Measurements from ENCODE around the gene FRAS1. TPM values are rescaled to one million over a fixed set of nuclear protein-coding genes. Genes with fewer than 3 reads are reported as not detected.
"Not testable (repeated sequence)": the region's sequence is repeated elsewhere in the genome, so short reads cannot be mapped to it uniquely, and the experiment has no call there.

Gene FRAS1
- total RNA-seq, 1 donor from 2014 or later, result 6.8 TPM

DNA sequence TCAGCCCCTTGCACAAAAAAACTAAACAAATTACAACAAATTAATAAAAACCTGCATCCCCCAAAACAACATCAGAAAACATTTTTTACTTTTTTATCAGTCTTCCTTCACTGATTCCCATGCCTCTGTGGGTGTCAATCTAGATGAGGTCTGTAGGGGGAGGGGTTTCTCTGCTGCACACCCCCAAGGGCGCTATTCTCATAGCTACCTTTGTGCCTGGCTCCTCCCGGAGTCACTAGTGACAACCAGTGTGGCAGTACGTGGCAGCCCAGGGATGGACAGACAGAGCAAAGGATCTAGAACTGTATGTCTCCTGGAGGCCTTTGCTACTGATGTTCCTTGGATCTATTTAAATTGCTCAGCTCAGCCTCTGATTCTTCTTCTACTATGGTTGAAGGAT lies 266.3 kb downstream of the FRAS1 start:
- no peak for DNase-seq (ENCODE audit: low spot score)

DNA sequence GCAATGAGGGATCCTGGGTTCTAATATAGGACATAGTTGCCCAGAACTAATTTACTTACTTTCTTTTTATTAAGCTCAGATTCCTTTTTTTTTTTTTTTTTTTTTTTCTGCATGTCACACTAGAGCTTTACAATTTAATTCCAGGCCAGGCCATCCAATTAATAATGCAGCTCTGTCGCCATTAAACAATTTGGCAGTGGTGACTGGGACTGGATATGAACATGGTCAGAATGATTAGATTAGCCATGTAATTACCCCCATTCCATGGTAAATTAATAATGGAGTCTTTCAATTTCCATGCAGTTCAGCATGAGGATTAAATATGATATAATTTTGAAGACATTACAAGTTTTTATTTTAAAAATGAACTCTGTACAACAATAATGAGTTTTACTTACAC lies 267.5 kb downstream of the FRAS1 start:
- no peak for DNase-seq (ENCODE audit: low spot score)

DNA sequence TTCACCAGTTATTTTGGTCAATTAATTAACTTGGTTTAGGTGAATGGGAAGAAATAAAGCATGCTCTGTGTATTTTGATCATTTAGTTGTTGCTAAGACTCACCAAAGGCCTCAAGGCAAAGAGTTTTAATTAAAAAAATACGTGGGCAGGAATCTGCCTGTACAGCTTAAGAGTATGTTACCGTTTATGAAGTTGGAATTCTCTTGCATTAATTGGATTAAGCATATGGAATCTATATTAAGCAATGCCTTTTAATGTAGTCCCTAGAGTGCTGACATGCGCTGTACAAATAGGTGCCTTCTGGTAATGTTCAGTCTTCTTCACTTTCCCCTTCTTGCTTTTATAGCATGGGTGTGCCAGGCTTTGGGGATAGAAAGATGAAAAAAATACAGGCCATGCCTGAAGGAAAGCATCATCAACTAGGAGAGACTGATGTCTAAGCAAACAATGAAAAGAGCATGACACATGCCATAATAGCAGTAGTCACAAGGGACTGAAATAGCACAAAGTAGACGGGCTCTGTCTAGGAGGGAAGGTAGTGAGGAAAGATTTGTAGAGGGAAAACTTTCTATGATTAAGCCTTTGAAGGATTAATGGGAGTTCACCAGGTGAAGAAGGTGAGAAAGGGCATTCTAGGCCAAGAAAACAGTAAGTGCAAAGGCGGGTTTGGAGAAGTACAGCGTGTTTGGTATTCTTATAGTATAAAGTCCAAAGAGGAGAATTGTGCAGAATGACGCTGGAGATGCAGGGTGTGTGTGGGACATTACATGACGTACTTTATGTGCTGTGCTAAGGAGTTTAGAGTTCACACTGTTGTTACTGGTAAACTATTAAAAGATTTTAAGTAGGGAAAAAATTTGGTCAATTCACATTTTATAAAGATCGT lies 268.4 kb downstream of the FRAS1 start:
- no peak for DNase-seq (ENCODE audit: low spot score)

DNA sequence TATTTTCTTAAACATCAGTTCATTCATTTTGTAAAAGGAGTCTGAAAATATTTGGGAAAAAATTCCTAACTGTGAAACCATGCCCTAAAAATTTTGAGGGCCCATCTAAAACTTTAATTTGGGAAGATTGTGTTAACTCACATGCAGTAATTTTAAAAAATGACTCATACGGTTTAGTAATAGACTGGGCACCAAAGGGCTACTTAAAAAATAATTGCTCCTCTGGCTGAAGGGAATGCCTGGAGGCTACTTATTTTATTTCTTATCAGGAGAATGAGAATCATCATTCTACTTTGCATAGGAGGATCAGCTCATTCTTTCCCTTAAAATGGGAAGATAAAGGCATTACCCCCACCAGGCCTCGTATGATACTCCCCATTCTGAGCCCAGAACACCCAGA lies 271.5 kb downstream of the FRAS1 start:
- not testable (repeated sequence) for DNase-seq (ENCODE audit: low spot score)

DNA sequence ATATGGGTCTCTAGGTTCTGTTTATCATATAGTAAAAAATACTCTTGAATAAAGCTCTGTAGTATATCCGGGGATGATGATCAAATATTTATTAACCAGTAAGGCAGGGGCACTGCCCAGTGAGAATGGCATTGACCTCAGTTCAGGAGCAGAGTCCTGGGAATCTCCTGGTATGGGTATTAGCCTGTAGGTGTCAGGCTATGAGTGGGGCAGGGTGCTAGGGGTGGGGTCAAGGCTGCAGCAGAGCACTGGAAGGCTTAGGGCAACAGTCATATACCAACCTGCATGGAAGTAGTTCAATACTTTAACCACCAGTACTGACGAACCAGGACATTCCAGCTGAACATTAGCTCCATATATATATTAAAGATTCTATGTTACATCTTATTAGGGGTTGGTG lies 274.1 kb downstream of the FRAS1 start:
- no peak for DNase-seq (ENCODE audit: low spot score)

DNA sequence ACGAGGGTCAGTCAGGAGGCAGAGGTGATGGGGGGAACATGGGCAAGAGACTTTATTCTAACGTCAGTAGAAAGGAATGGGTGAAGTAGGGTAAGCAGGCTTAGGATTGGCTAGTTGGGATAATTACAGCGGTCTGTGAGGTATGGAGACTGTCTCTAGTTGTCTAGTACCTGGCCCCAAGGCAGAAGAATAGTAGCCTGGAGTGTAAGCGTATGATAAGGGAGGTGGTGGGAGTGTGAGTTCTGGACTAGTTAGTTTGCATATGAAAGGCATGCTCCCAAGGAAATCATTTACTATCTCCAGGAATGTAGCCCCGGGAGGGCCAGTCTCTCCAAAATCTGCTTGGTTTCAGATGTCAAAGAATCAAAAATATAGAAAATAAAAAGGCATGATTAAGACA lies 274.8 kb downstream of the FRAS1 start:
- DNase-seq (ENCODE audit: low spot score), result no peak

DNA sequence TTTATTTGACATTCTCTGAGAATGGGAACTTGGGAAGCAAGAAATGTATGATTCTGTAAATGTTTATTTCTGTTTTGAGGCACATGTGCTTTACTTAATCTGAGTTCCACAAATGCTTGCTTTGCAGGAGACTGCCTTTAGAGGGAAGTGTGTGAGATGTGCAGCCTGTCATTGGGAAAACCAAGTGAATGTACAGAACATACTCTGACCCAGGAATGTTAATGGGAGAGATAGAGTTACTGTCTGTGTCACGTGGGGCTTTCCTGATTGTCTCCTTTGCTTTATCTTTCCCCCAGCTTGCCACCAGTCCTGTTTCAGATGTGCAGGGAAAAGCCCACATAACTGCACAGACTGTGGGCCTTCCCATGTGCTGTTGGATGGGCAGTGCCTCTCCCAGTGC lies 275.9 kb downstream of the FRAS1 start:
- DNase-seq (ENCODE audit: low spot score), result no peak

DNA sequence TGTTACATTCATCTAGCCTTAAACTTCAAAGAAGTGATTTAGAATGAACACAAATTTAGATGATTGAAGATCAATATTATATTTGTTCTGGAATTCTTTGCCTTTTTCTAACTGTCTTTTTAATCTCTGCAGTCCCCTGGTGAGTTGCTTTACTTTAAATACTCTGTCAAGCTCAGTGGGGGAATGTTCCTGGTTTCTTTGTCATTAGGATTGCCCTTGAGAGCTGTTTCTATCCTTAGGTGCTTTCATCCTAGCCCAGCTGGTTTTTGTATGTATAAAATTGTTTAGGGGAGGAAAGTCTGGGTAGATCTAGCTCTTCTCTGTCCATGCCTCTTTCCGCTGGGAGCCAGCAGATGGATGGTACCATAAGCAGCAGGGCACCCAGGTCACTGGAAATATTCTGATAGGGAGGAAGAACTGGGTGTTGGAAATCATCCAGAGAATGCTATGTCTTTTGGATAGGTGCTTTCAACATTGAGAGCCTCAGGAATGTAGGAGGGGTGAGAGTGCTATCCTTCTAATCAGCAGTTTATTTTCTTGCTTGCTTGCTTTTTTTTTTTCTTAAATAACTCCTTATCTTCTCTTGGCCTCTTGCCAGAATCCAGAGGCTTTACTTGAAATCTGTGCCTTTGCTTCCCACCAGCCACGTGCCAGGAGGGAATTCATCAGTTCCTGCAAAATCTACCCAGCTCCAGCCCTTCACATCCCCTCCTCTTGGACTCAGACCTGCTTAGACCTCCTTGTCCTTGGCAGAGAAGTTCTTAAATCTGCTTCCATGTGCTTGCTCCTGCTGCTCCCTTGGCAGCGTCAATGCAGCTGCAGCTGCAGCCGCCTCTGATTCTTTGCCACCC lies 279.2 kb downstream of the FRAS1 start:
- no peak for DNase-seq (ENCODE audit: low spot score)

DNA sequence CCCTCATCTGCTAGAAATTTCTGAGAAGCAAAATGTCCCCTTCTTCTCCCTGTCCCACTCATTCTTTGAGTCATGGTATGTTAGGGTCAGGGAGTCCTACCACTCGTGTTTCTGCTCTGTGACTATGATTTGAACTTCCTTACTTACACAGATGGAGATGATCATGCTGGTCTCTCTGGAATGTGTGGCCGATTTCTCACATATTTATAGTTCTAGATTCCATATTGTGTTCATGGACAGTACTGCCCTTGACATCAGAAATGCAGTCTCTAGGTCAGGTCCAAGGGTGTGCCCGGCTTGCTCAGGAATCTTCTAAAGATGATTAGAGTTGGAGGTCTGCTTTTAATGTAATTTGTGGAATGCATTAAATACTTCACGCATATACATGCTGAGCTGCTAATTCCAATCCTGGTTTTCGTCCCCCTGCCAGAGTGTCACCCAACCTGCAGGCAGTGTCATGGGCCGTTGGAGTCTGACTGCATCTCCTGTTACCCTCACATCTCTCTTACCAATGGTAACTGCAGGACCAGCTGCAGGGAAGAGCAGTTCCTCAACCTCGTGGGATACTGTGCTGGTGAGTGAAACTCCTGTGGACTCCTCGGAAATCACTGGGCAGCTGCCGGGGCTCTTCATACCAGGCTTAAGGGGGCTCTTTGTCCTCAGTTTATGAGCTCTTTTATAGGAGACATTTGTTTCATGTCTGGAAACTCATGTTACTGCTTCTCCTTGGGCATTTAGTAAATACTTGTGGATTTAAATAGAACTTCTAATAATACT lies 280.3 kb downstream of the FRAS1 start:
- no peak for DNase-seq (ENCODE audit: low spot score)

DNA sequence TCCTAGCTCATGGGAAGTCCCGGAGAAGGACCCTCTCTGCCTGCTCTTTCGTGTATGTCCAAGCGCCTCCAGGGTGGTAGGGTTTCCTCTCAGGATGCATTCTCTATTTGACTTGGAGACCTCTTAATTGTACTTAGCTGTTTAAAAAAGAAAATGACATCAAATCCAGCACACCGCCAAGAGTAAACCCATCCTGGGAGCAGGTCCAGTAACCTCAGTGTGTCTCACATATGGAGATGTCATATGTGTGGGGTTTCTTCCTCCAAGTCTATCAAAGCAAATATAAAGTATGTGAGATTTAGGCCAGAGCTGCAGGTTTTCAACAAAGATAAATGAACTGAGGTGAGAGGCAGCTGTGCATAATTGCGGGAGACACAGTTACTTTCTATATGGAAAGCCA lies 285.0 kb downstream of the FRAS1 start:
- no peak for DNase-seq (ENCODE audit: low spot score)

DNA sequence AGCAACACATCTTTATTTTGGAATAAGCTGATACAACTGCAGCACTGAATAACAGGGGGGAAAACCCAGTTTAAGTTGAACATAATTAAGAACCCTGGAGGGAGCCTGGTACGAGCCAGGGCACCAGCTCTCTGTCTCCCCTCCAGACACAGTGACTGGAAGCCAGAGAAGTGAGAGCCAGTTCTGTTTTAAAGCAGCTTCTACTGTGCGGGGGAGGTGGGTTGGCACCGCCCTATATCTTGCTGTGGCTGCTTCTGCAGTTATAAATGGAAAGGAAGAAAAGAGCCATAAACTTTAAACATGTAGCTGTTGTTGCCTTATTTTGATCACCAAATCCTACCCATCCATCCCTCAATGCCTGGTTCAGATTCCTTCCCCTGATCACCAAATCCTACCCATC lies 286.6 kb downstream of the FRAS1 start:
- no peak for DNase-seq (ENCODE audit: low spot score)

DNA sequence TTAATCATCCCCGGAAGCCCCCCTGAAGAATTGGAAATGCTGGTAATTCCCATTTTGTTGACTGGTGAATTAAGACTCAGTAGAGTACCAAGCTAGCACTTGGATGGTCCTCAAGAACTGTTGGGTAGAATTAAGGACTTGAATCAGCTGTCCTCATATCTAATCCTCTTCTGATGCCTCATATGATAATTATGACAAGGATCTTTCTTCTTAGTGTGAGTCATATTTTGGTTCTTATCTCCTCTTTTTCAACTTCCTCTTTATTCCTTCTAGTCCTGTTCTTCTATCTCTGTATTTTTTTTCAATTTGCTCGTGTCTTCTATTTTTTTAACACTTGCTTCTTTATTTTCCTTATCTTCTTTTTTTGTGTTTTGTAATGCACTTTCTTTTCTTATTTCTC lies 288.1 kb downstream of the FRAS1 start:
- no peak for DNase-seq (ENCODE audit: low spot score)

DNA sequence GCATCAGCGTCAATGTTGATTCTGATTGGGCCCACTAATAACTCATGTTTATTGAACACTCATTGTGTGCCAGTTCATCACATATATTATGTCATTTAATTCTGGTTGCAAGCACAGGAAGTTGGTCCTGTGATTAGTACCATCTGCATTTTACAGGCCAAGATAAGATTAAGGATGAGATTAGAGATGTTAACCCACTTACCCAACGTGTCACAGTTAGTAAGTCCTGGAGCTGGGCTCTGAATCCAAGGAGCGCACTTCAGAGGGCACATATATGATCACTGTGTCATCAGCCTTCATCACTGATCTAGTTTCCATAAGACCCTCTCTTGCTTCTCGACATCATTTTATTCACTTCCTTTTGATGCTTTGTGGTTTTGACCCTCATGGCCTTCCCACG lies 289.1 kb downstream of the FRAS1 start:
- no peak for DNase-seq (ENCODE audit: low spot score)

DNA sequence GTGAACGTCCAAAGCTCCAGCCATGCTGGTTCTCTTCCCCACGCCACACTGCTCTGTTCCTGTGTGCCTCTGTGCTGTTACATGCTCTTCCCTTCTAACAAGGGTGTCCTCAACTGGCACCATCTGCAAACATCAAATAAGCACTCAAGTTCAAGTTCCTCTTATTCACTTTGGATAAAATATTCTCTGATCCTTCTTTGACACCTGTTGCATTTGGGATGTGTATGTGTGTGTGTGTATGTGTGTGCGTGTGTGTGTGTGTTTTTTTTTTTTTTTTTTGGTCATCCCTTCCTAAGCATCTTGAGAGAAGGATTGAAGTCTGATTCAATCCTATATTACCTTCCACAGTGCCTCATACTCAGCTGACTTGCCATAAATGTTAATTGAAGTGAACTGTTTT lies 290.4 kb downstream of the FRAS1 start:
- DNase-seq (ENCODE audit: low spot score), result no peak

DNA sequence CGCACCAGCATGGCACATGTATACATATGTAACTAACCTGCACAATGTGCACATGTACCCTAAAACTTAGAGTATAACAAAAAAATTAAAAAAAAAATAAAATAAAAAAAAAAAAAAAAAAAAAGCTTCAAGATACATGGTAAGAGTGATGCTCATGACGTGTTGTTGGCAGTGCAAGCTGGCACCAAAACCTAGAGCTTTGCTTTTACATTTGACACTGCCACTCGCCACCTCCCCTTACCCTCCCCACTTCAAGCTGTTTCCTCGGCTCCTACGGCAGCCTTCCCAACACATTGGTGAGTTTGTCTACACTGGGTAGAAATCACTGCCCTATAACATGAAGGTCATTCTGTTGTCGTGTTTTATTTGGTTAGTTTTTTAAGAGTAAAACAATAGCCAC lies 296.8 kb downstream of the FRAS1 start:
- no peak for DNase-seq (ENCODE audit: low spot score)

DNA sequence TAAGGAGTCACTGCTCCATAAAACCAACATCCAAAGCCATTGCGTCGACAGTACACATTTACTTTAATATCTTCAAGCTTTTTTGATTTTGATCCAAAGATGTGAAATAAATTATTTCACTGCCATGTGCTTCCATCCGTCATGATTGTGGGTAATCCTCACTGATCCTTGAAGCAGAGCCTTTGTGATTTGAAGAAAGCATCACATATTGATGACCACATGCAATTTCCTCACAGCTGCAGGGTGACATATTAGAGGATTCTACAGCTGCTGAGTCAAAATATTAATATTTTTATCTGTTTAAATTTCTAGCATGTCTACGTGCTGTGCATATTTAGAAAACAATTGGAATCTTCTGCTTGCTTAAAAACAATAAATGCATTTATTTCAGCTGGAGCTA lies 297.7 kb downstream of the FRAS1 start:
- no peak for DNase-seq (ENCODE audit: low spot score)

DNA sequence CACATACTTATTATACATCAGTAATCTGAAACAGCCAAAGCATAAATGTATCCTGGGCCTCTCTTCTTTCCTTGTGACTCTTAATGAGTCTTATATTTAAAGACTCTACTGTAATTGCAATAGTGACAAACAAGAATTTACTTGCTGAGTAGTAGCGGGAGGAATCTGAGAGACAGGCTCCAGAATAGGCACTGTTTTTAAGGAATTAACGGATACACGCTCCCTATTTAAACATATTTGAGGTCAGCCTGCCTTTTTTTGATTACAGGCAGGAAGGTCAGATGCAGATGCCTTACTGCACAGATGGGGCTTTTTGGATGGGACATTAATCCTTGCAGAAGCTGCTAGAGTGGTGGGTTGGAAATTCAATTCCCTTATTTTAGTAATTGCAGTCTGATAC lies 298.2 kb downstream of the FRAS1 start:
- DNase-seq (ENCODE audit: low spot score), result no peak

DNA sequence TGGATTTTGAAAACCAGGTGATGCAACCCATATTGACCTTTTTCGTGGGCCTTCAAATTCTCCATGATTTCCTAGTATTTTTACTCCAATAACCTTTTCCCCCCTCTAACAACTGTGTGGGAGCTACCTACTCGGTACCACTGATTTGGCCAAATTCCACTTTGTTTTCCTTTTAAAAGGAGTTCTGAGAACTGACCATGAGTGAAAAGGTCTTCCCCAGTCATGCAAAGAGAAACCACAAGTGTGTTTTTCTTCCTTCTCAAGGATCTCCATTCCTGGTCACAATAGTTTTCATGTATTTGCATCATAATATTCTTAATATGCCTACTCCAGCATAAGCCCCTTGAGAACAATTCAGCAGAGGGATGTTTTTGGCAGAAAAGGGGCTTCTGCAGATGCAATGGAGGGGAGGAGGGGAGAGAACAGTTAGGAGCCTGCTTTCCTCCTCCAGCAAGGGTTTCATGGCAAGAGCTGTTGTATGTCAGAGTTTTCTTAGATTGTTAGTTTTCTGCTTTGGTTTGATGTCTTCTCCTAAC lies 299.2 kb downstream of the FRAS1 start:
- DNase-seq (ENCODE audit: low spot score), result no peak

DNA sequence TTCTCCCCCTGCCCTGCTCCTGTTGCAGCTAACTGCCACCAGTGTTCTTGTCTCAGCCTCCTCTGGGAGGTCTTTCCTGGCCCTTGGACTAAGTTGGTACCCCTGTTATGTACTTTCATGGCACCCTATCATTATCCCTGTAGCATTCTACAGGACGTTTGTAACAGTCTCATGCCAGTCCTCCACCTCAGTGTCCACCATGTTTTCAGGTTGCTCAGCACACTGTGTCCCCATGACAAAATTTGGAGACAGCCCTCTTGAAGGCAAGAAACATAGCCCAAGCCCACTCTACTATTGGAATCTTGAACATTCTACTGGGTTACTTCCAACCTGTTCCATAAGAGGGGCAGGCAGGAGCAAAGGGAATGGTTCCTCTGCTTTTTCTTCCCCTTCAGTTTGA lies 300.0 kb downstream of the FRAS1 start:
- DNase-seq (ENCODE audit: low spot score), result no peak

DNA sequence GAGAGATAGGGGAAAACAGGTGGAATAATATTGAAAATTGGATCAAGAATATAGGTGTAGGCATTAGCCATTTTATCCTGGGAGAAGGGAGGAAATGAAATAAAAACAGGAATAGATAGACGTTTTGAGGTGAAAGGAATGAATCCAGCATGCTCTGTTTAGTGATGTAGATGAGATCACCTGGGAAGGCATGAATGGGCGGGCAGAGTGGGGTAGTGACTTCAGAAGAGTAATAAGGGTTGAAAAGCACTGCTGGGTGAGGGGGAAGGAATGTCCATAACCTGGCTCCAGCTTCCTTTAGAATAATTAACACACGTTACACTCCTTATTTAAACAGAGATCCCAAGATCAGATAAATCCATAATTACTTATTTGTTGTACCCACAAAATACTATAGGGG lies 303.3 kb downstream of the FRAS1 start:
- DNase-seq (ENCODE audit: low spot score), result no peak

DNA sequence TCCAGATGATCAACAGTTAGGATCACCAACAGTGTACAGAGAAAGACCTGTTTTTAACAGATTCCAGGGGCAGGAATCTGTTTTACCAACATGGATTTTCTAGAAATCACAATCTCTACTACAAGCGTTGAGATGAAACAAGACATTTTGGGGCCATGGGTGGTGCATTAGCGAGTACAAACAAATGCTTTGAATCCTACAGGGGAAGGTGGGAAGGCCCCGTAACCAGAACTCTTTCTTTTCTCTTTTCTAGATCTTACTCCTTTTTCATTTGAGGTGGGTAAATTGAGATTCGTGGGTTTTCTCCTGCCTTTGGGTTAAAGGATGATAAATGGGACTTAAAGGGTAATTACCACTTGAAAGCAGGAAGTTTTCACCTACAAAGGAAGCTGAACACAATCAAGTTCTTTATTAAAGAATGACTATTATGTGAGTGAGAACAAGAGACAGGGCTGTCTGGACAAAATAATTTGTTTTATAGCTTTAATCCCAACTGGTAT lies 304.5 kb downstream of the FRAS1 start:
- no peak for DNase-seq (ENCODE audit: low spot score)

DNA sequence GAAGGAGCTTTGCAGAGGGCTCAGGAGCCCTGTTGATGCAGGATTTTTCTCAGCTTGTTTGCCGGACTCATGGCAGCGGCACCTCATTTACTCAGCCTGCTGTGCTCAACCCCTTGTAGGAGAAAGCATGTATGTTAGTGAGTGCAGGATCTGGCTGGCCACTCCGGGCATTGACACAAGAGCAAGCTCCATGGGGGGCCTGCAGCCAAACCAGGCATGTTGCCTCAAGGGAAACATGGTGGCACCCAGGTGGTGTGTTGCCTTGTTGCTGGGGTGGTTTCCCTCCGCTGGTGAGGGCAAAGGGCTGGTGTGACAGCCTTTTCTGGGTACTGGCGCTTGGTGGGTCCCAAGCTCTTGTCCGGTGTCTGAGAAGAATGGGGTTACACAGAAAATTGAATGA lies 305.2 kb downstream of the FRAS1 start:
- no peak for DNase-seq (ENCODE audit: low spot score)

Data from mucosa of gallbladder (tissue), 1 donor.